AG09319 (cell line): ENCODE results near the gene LDLR.
A peak's percentile ranks its signal among the peaks of the same experiment; 100 is the strongest.
"Not testable (repeated sequence)": the region's sequence is repeated elsewhere in the genome, so short reads cannot be mapped to it uniquely, and the experiment has no call there.

Experiments used
- DNase-seq: peaks from one replicate; pipeline ENCODE4 v3.0.0-alpha.2; 2010; ENCODE audit warnings: low read depth; ENCODE audit errors: extremely low read depth
- TF ChIP-seq, protein P1 (sequence below): IDR thresholded peaks from 2 replicates; pipeline ENCODE4 v1.5.1; 2011; ENCODE audit warnings: low read depth, mild to moderate bottlenecking, inconsistent platforms, low read length, moderate library complexity

Gene LDLR

DNA sequence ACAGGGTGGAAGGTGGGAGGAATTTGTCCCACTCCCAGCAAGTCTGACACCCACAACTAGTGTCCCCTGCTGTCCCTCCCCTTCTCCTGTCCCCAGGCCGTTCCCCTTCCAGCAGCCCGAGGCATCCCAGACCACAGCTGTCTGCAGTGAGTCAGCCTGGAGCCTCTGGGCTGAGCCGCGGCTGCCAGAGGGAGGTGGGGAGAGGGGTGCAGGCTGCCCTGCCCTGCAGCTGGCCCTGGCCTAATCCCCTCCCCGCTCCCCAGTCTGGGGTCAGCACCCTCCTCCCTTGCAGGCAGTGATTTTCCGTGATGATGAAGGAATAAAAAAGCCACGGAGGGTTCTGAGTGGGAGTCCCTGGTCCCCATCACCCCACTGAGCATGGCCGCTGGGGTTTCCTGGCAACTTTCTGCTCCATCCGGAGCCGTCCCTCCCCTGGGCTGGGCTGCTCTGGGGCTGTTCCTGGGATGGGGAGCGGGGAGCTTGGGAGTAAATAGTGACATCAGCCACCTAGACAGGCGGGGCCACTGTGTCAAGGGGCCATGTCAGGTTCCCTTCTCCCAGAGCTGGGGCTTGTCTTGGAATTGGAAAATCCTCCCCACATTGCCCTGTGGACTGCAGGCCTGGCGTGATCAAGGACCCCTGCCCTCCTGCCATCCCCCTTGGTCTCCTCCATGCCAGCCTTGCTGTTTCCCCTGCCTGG, 49.5 kb downstream of the LDLR start:
- no peak for DNase-seq
- TF ChIP-seq, protein P1, sequence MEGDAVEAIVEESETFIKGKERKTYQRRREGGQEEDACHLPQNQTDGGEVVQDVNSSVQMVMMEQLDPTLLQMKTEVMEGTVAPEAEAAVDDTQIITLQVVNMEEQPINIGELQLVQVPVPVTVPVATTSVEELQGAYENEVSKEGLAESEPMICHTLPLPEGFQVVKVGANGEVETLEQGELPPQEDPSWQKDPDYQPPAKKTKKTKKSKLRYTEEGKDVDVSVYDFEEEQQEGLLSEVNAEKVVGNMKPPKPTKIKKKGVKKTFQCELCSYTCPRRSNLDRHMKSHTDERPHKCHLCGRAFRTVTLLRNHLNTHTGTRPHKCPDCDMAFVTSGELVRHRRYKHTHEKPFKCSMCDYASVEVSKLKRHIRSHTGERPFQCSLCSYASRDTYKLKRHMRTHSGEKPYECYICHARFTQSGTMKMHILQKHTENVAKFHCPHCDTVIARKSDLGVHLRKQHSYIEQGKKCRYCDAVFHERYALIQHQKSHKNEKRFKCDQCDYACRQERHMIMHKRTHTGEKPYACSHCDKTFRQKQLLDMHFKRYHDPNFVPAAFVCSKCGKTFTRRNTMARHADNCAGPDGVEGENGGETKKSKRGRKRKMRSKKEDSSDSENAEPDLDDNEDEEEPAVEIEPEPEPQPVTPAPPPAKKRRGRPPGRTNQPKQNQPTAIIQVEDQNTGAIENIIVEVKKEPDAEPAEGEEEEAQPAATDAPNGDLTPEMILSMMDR, result no peak

DNA sequence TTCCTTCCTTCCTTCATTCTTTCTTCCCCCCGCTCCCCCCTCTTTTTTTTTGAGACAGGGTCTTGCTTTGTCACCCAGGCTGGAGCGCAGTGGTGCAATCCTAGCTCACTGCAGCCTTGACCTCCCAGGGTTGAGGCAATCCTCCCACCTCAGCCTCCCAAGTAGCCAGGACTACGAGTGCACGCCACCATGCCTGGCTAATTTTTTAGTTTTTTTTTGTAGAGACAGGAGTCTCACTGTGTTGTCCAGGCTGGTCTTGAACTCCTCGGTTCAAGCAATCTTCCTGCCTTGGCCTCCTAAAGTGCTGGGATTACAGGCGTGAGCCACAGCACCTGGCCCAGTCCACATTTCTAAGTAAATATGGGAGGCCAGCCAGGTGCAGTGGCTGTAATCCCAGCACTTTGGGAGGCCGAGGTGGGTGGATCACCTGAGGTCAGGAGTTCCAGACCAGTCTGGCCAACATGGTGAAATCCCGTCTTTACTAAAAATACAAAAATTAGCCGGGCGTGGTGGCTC, 50.8 kb downstream of the LDLR start:
- DNase-seq, result not testable (repeated sequence)

DNA sequence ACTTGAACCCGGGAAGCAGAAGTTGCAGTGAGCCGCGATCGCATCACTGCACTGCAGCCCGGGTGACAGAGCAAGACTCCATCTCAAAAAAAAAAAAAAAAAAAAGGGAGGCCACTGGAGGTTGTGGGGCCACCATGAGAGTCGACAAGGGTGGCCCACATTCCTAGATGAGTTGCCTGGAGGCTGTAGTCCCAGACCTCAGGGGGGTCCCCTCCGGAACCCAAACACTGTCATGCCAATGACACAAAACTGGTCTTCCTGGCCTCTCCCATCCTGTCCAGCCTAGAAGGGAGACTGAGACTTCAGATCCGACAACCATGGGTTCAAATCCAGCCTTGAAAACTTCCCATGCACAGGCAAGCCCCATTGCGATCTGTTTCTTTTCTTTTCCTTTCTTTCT, 51.6 kb downstream of the LDLR start:
- DNase-seq, result no peak
- TF ChIP-seq, protein P1, result no peak

DNA sequence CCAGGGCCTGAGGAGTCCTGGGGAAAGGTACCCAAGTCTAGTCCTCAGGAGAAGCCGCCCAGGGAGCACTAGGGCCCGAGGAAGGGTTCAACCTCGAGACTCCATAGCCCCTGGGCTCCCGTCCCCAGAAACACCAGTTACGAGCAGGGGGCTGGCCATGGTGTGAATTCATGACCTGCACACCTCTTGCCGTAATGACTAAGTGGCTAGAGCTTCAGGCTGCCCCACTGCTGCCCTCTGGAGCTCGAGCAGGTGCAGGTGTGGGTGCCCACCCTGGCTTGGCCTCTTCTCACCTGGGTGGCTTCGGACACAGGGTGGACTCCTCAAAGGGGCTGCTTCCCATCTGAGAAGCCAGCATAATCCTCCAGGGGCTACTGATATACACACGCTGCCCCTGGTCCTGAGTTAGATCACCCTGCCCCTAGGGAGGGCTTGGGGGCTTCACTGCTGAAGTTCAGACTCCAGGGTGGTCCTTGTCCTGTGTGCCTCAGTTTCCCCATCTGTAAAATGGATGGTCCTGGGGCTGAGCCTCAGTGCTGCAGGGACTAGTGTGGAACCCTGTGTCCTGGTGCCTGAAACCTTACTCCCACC, 52.8 kb downstream of the LDLR start:
- DNase-seq, result no peak
- TF ChIP-seq, protein P1, result no peak

DNA sequence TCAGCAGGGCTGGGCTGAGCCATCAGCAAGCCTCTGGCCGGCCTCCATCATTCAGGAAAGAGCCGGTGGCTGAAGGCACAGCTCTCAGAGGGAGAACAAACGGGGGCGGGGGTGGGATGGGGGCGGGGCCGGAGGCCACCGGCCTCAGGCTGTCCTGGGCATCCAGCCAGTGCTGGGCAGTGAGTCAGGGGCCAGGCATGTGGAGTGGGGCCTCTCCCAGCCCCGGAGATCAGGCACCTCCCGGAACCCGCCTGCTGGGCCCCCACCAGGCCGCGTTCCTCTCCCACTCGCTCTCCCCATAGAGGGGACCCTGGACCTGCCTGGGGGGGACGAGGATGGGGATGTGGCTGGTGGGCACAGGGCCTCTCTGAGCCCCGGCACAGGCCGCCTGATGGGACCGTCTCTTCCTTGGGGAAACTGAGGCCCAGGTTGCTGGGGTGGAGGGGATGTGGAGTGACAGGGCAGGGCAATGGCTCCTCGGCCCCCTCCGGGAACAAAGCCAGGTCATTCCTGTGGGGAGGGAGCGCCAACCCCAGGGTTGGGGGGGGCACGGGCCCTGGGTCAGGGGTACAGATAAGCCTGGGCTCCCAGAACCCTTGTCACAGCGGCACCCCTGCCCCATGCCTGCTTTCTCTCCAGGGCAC, 53.4 kb downstream of the LDLR start:
- TF ChIP-seq, protein P1, result no peak
- DNase-seq, result peak; percentile 90

DNA sequence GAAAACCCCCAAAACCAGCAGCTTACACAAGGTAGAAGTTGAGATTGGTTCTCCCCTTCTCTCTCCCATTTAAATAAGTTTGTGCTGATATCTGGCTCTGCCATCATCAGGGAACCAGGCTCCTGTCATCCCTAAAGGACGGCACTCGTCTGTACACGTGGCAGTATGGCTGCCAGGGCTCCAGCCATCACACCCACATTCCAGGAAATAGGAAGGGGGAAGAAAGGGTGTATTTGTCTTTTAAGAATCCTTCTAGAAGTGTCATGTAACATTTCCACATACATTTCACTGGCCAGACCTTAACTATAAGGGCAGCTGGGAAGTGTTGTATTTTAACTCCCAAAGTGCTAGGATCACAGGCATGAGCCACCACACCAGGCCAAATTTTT, 56.3 kb downstream of the LDLR start:
- TF ChIP-seq, protein P1, result no peak
- DNase-seq, result no peak

DNA sequence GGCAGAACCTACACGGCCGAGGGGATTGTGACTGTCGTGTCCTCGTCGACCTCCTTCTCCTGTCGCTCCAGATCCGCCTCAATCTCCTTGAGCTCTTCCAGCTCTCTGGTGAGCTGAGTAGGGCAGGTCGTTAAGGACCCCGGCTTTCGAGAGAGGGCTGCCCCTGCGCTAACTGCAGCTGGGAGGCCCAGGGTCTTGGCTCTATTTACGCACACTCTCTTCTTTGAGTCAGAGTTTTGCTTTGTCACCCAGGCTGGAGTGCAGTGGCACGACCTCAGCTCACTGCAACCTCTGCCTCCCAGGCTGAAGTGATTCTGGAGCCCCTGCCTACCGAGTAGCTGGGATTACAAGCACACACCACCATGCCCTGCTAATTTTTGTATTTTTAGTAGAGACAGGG, 58.7 kb downstream of the LDLR start:
- TF ChIP-seq, protein P1, result no peak
- no peak for DNase-seq
